ENCODE results near the gene CFL1. TPM values are rescaled to one million over a fixed set of nuclear protein-coding genes. Genes with fewer than 3 reads are reported as not detected.

The CFL1 gene
- total and polyA plus RNA-seq, 2 donors from 2014 or later: 705 to 846 TPM

DNA sequence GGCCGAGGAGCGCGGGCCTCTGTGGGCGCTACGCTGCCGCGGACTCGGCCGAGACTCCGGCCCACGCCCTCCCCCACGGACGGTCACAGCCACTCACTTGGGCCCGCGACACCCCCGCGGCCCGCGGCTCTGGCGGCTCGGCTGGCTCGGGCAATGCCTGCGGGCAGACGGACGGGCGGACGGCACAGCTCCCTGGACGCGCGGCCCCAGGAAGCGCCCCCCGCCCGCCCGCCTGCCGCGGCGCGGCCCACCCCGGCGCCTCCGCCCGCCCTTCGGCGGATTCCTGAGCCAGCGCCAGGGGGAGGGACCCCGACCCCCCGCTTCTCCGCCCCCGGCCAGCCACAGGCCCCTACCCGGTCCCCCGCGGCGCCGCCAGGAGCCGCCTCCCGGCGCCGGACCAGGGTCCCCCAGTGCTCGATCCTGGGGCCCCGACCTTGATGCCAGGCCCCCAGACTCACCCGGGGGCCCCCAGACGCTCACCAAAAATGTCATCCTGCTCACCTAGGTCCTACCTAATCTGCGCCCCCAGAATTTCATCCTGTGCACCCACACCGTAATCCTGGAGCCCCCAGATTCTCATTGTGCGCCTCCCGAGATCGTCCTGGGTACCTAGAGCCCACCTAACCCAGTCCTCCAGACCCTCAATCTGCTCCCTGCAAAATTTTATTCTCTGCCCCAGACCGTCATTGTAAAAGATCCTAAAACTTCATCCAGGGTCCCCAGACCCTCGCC is 14.8 kb upstream of the CFL1 start, which contains the start of gene EFEMP2:
Gene EFEMP2, minus strand, starts transcription at position 215 of the 732 bp plus-strand sequence. CDS start 446 bp downstream, outside the sequence.
- peak within 1 kb of the TSS; percentile 84 to 85 for H3K27ac ChIP-seq (ENCODE audit: low read depth in 2 of 2, low read length in 2 of 2)
- peaks cover 0 to 16% (median 3%) of the 10 kb centered on the region in 3 donors for H3K4me1 ChIP-seq (ENCODE audit: control insufficient read depth in 2 of 3, insufficient read depth in 2 of 3, low read depth in 1 of 3, low read length in 3 of 3)
- intact Hi-C loops (cut with DNase I): no loop called here
- DNase-seq (peak; percentile 59 to 90 (median 77)), FAIRE-seq (no peak)
- peaks cover 0 to 6% (median 0%) of the 10 kb centered on the region in 3 donors for H3K36me3 ChIP-seq (ENCODE audit: control insufficient read depth in 2 of 3, insufficient read depth in 3 of 3, low read length in 3 of 3)
- H3K9me3 ChIP-seq (ENCODE audit: control insufficient read depth in 2 of 3, insufficient read depth in 1 of 3, low read length in 3 of 3): no peaks in the 10 kb centered on the region
- TF ChIP-seq, protein P1, sequence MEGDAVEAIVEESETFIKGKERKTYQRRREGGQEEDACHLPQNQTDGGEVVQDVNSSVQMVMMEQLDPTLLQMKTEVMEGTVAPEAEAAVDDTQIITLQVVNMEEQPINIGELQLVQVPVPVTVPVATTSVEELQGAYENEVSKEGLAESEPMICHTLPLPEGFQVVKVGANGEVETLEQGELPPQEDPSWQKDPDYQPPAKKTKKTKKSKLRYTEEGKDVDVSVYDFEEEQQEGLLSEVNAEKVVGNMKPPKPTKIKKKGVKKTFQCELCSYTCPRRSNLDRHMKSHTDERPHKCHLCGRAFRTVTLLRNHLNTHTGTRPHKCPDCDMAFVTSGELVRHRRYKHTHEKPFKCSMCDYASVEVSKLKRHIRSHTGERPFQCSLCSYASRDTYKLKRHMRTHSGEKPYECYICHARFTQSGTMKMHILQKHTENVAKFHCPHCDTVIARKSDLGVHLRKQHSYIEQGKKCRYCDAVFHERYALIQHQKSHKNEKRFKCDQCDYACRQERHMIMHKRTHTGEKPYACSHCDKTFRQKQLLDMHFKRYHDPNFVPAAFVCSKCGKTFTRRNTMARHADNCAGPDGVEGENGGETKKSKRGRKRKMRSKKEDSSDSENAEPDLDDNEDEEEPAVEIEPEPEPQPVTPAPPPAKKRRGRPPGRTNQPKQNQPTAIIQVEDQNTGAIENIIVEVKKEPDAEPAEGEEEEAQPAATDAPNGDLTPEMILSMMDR (IDR thresholded peaks at IDR 0.05; ENCODE audit: borderline replicate concordance, extremely low read depth, insufficient read depth): no peak
- H3K9ac ChIP-seq (ENCODE audit: low read length in 3 of 3): peak within 1 kb of the TSS; percentile 29 to 80 (median 80)
- H3K4me3 ChIP-seq (ENCODE audit: low read length in 3 of 3): peak within 1 kb of the TSS; percentile 66 to 71 (median 70)
- no peaks in the 10 kb centered on the region for H3K27me3 ChIP-seq (ENCODE audit: control insufficient read depth, insufficient read depth, low read length)

DNA sequence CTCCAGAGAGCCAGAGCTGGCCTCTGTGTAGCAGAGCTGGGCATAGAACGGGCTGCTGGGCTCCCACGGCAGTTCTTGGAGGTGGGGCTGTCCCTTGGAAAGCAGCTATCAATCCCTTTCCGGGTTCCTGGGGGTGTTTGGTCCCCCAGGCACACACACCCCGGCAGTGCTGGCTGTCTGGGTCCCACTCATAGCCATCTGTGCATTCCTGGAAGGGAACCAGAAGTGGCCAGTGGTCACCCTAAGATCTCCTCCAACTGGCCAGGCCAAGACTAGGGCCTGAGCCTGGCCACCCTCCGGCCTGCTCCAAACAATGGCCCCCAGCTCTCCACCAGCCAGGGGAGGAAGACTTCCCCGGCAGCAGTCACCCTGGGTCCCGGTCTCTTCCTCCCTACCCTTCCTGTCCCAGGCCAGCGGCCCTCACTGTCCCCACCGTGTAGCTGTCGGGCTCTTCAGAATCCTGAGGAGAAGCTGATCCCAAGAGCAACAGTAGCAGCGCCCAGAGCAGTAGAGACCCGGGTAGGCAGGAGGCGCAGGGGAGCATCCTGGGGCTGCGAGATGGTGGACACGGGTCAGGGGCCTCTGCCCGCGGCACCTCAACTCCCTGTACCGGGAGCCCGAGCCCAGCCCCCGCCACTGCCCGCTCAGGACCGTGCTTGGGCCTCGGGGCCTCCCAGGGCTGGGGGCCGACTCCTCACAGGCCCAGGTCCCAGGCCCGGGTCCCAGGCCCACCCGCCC is 14.0 kb upstream of the CFL1 start:
- H3K4me1 ChIP-seq (ENCODE audit: control insufficient read depth in 2 of 3, insufficient read depth in 2 of 3, low read depth in 1 of 3, low read length in 3 of 3): peaks cover 0 to 16% (median 3%) of the 10 kb centered on the region in 3 donors
- DNase-seq (peak in 4 of 5 donors; percentile 31 to 86 (median 42)), FAIRE-seq (no peak)
- no peaks in the 10 kb centered on the region for H3K27me3 ChIP-seq (ENCODE audit: control insufficient read depth, insufficient read depth, low read length)
- peak overlapping the region; percentile 20 to 50 (median 44) for H3K4me3 ChIP-seq (ENCODE audit: low read length in 3 of 3)
- TF ChIP-seq, protein P1 (IDR thresholded peaks at IDR 0.05; ENCODE audit: borderline replicate concordance, extremely low read depth, insufficient read depth): no peak
- no peaks in the 10 kb centered on the region for H3K9me3 ChIP-seq (ENCODE audit: control insufficient read depth in 2 of 3, insufficient read depth in 1 of 3, low read length in 3 of 3)
- peak overlapping the region; percentile 70 to 76 for H3K27ac ChIP-seq (ENCODE audit: low read depth in 2 of 2, low read length in 2 of 2)
- peak overlapping the region in 2 of 3 donors; percentile 73 to 80 for H3K9ac ChIP-seq (ENCODE audit: low read length in 3 of 3)
- intact Hi-C loops (cut with DNase I): no loop called here
- peaks cover 0 to 9% (median 2%) of the 10 kb centered on the region in 3 donors for H3K36me3 ChIP-seq (ENCODE audit: control insufficient read depth in 2 of 3, insufficient read depth in 3 of 3, low read length in 3 of 3)

DNA sequence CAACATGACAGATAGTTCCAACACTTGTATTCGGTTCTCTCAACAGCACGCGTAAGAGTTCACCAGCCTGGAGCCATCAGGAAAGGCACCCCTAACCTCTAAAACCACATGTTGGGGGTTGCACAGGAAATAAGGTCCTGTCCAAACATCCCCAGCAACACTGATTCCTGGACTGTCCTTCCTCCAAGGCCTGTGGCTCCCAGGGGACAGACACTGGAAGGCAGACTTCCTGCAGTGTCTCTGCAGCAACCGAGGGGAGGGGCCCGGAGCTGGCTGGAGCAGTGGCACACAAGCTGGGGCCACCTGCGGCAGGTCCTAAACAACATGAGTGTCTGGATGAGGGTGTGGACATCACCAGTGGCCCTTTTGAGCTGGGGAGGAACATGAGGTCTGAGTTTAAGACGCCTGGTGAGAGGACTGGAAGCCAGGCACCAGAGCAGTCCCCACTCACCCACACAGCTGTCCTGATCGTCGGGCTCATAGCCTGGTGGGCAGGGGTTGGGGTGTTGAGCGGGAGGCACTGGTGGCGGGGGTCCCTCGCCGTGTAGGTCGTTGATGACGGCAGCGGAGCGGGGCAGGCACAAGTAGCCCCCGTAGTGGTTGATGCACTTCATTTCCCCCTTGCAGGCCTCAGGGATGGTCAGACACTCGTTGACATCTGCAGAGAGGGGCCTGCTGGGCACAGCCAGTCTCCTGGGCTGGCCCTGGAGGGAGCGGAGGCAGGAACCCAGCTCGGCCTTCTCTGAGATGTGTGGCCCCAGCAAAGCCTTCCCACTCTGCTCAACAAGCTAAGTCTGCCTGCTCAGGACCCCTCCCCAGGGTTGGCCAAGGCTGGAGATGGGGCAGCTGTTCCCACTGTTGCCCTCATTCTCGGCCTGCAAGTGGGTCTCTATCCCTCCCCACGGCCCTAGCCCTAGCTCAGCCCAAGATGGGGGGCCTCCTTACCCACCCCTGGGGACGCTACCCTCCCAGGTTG is 13.0 kb upstream of the CFL1 start:
- peak overlapping the region in 1 of 2 donors; percentile 32 for H3K27ac ChIP-seq (ENCODE audit: low read depth in 2 of 2, low read length in 2 of 2)

More for the DNA sequence above, 13.0 kb upstream of the CFL1 start:
- Histone ChIP-seq H3K36me3 (ENCODE audit: control insufficient read depth in 2 of 3, insufficient read depth in 3 of 3, low read length in 3 of 3) (peaks cover 0 to 15% (median 2%) of the 10 kb centered on the region in 3 donors), H3K4me1 (ENCODE audit: control insufficient read depth in 2 of 3, insufficient read depth in 2 of 3, low read depth in 1 of 3, low read length in 3 of 3) (peaks cover 0 to 16% (median 3%) of the 10 kb centered on the region in 3 donors), H3K9ac (ENCODE audit: low read length in 3 of 3) (peak overlapping the region in 1 of 3 donors; percentile 73), H3K4me3 (ENCODE audit: low read length in 3 of 3) (peak overlapping the region in 1 of 3 donors; percentile 20), H3K27me3 (ENCODE audit: control insufficient read depth, insufficient read depth, low read length) (no peaks in the 10 kb centered on the region), H3K9me3 (ENCODE audit: control insufficient read depth in 2 of 3, insufficient read depth in 1 of 3, low read length in 3 of 3) (no peaks in the 10 kb centered on the region)
- peak in 2 of 5 donors; percentile 29 to 90 for DNase-seq
- TF ChIP-seq, protein P1 (IDR thresholded peaks at IDR 0.05; ENCODE audit: borderline replicate concordance, extremely low read depth, insufficient read depth): no peak
- intact Hi-C loops (cut with DNase I): no loop called here
- FAIRE-seq: no peak

All from kidney (tissue), 14 donors.